ENCODE data around the gene KIF16B. TPM values are rescaled to one million over a fixed set of nuclear protein-coding genes. Genes with fewer than 3 reads are reported as not detected.

KIF16B gene
- total and polyA plus RNA-seq, 4 donors: 5.1 to 19.7 (median 8.4) TPM

- no peaks in the 10 kb centered on the region for H3K4me1 ChIP-seq (ENCODE audit: control insufficient read depth in 4 of 4, insufficient read depth in 4 of 4, low read length in 3 of 4)
- no peak for DNase-seq (ENCODE audit: low spot score)
- H3K36me3 ChIP-seq (ENCODE audit: control insufficient read depth in 4 of 4, insufficient read depth in 3 of 4, low read depth in 1 of 4, low read length in 3 of 4): peaks cover 0 to 4% (median 3%) of the 10 kb centered on the region in 4 donors
Measured at GRCh38 chr20:16381444-16381843, 191.8 kb downstream of the KIF16B start.

DNA sequence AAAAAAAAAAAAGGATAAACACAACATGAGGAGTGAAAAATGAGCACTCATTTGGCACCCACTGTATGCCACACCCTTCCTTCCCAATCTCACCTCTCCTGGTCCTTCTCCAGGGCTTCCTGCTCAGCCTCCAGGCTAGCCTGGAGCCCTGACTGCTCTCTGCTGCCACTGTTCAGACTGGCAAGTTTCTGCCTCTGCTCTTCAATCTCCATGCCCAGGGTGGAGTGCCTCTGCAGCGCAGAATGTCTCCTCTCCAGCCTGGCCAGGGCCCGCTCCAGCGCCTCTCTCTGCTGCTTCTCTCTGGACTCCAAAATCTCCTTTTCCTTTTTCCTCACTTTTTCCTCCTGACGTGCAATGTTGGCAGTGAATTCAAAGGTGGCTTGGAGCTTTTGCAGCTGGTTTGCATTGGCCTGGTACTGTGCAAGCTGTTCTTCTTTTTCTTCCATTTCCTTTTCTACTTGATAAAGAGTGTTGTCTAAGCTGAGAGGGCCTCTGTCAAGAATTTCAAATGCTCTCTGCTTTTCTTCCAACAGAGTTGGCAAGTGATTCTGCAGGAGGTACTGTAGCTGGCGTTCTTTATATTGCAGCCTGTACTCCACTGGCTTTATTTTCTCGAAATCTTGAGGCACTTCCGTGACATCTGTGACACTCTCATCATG lies 194.4 kb downstream of the KIF16B start:
- no peaks in the 10 kb centered on the region for H3K4me1 ChIP-seq (ENCODE audit: control insufficient read depth in 4 of 4, insufficient read depth in 4 of 4, low read length in 3 of 4)
- WGBS: 89% methylated on average over 7 of the region's 7 CpGs
- H3K27ac ChIP-seq (ENCODE audit: low read depth in 1 of 2, low read length in 2 of 2): no peak overlapping the region
- no peak overlapping the region for H3K9ac ChIP-seq (ENCODE audit: low read depth in 1 of 2, low read length in 2 of 2)
- no peaks in the 10 kb centered on the region for H3K27me3 ChIP-seq (ENCODE audit: control insufficient read depth in 4 of 4, insufficient read depth in 4 of 4, low read length in 3 of 4)
- no peak for DNase-seq (ENCODE audit: low spot score)
- no peak overlapping the region for H3K4me3 ChIP-seq (ENCODE audit: low read depth in 1 of 3, low read length in 3 of 3)
- no peaks in the 10 kb centered on the region for H3K9me3 ChIP-seq (ENCODE audit: control insufficient read depth in 4 of 4, low read length in 3 of 4)
- H3K36me3 ChIP-seq (ENCODE audit: control insufficient read depth in 4 of 4, insufficient read depth in 3 of 4, low read depth in 1 of 4, low read length in 3 of 4): peaks cover 0 to 11% (median 2%) of the 10 kb centered on the region in 4 donors
- TF ChIP-seq GABPA (IDR thresholded peaks at IDR 0.05 in 1 of 2, conservative IDR thresholded peaks at IDR 0.05 in 1 of 2): no peak
- TF ChIP-seq, protein P1, sequence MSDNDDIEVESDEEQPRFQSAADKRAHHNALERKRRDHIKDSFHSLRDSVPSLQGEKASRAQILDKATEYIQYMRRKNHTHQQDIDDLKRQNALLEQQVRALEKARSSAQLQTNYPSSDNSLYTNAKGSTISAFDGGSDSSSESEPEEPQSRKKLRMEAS (IDR thresholded peaks at IDR 0.05): no peak
- TF ChIP-seq, protein P2, sequence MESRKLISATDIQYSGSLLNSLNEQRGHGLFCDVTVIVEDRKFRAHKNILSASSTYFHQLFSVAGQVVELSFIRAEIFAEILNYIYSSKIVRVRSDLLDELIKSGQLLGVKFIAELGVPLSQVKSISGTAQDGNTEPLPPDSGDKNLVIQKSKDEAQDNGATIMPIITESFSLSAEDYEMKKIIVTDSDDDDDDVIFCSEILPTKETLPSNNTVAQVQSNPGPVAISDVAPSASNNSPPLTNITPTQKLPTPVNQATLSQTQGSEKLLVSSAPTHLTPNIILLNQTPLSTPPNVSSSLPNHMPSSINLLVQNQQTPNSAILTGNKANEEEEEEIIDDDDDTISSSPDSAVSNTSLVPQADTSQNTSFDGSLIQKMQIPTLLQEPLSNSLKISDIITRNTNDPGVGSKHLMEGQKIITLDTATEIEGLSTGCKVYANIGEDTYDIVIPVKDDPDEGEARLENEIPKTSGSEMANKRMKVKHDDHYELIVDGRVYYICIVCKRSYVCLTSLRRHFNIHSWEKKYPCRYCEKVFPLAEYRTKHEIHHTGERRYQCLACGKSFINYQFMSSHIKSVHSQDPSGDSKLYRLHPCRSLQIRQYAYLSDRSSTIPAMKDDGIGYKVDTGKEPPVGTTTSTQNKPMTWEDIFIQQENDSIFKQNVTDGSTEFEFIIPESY (IDR thresholded peaks at IDR 0.05): no peak
- TF ChIP-seq SP1 (IDR thresholded peaks at IDR 0.05): no peak
- TF ChIP-seq YY1 (IDR thresholded peaks at IDR 0.05): no peak
- TF ChIP-seq FOXA2 (IDR thresholded peaks at IDR 0.05): no peak
- no peak for TF ChIP-seq NR2F2 (IDR thresholded peaks at IDR 0.05)
- TF ChIP-seq CTCF (IDR thresholded peaks at IDR 0.05; ENCODE audit: low read depth, low read length, missing input control): no peak

More at GRCh38 chr20:16381444-16381843, 191.8 kb downstream of the KIF16B start:
- TF ChIP-seq CTCF (IDR thresholded peaks at IDR 0.05; ENCODE audit: low read depth, low read length, missing input control): no peak
- TF ChIP-seq HNF4A (conservative IDR thresholded peaks at IDR 0.05): no peak
- TF ChIP-seq JUND (IDR thresholded peaks at IDR 0.05): no peak
- TF ChIP-seq SP1 (IDR thresholded peaks at IDR 0.05): no peak
- no peak for TF ChIP-seq EGR1 (IDR thresholded peaks at IDR 0.05; ENCODE audit: low read depth in 2 of 2)
- no peak for TF ChIP-seq FOXA1 (IDR thresholded peaks at IDR 0.05)
- no peak for TF ChIP-seq HNF4G (IDR thresholded peaks at IDR 0.05)
- no peak for TF ChIP-seq RAD21 (IDR thresholded peaks at IDR 0.05)
- no peak for TF ChIP-seq FOXA2 (IDR thresholded peaks at IDR 0.05)
- no peak for TF ChIP-seq GABPA (IDR thresholded peaks at IDR 0.05 in 1 of 2, conservative IDR thresholded peaks at IDR 0.05 in 1 of 2)
- no peak for TF ChIP-seq REST (IDR thresholded peaks at IDR 0.05)
- TF ChIP-seq ATF3 (IDR thresholded peaks at IDR 0.05): no peak
- no peak for TF ChIP-seq RXRA (IDR thresholded peaks at IDR 0.05)
- no peaks in the 10 kb centered on the region for H3K9me3 ChIP-seq (ENCODE audit: control insufficient read depth in 4 of 4, low read length in 3 of 4)
- 90% methylated on average over 2 of the region's 2 CpGs for WGBS
- H3K27me3 ChIP-seq (ENCODE audit: control insufficient read depth in 4 of 4, insufficient read depth in 4 of 4, low read length in 3 of 4): no peaks in the 10 kb centered on the region
- no peak overlapping the region for H3K27ac ChIP-seq (ENCODE audit: low read depth in 1 of 2, low read length in 2 of 2)
- no peak overlapping the region for H3K4me3 ChIP-seq (ENCODE audit: low read depth in 1 of 3, low read length in 3 of 3)
- no peak overlapping the region for H3K9ac ChIP-seq (ENCODE audit: low read depth in 1 of 2, low read length in 2 of 2)

Data from liver (tissue), 9 donors.